Effector CD4-positive, alpha-beta T cell (primary cell): ENCODE measurements around the gene CD207.
"Not testable (repeated sequence)": the region's sequence is repeated elsewhere in the genome, so short reads cannot be mapped to it uniquely, and the experiment has no call there.

Experiments
- DNase-seq: peaks from one replicate; pipeline ENCODE4 v3.0.0-alpha.2; 2020

CD207 gene

GRCh38 chr2:70828914-70829824 lies 6.4 kb downstream of the CD207 start:
- no peak for DNase-seq

- DNase-seq = no peak
Measured at GRCh38 chr2:70828115-70828514, 7.5 kb downstream of the CD207 start.

- DNase-seq = no peak
Measured at GRCh38 chr2:70827388-70827787, 8.2 kb downstream of the CD207 start.

- DNase-seq = no peak
Measured at GRCh38 chr2:70826696-70827350, 8.8 kb downstream of the CD207 start.

GRCh38 chr2:70823249-70823648 lies 12.4 kb downstream of the CD207 start:
- DNase-seq = no peak

GRCh38 chr2:70822843-70823242 lies 12.8 kb downstream of the CD207 start:
- no peak for DNase-seq

GRCh38 chr2:70820499-70820898 lies 15.1 kb downstream of the CD207 start, which contains the start of gene CLEC4F:
TSS of gene CLEC4F (minus strand) at chr2:70820599. CDS start at chr2:70820523, 76 bp downstream.
- DNase-seq = no peak

GRCh38 chr2:70817284-70817954 lies 18.2 kb downstream of the CD207 start:
- no peak for DNase-seq

GRCh38 chr2:70816726-70817125 lies 18.9 kb downstream of the CD207 start:
- DNase-seq = no peak

GRCh38 chr2:70808983-70809958 lies 26.3 kb downstream of the CD207 start:
- no peak for DNase-seq

GRCh38 chr2:70807828-70808118 lies 27.8 kb downstream of the CD207 start:
- no peak for DNase-seq

- DNase-seq = no peak
Measured at GRCh38 chr2:70807102-70807827, 28.4 kb downstream of the CD207 start.

GRCh38 chr2:70806620-70807019 lies 29.0 kb downstream of the CD207 start:
- no peak for DNase-seq

- no peak for DNase-seq
Measured at GRCh38 chr2:70806013-70806412, 29.6 kb downstream of the CD207 start.

GRCh38 chr2:70801607-70802263 lies 33.9 kb downstream of the CD207 start:
- DNase-seq = no peak

- no peak for DNase-seq
Measured at GRCh38 chr2:70799706-70800105, 35.9 kb downstream of the CD207 start.

- DNase-seq = not testable (repeated sequence)
Measured at GRCh38 chr2:70797996-70798395, 37.6 kb downstream of the CD207 start.

- no peak for DNase-seq
Measured at GRCh38 chr2:70797506-70797905, 38.1 kb downstream of the CD207 start.

GRCh38 chr2:70796262-70796661 lies 39.4 kb downstream of the CD207 start:
- DNase-seq = no peak

- no peak for DNase-seq
Measured at GRCh38 chr2:70795164-70795995, 40.2 kb downstream of the CD207 start.
